ENCODE measurements around the gene KPTN. TPM values are rescaled to one million over a fixed set of nuclear protein-coding genes. Genes with fewer than 3 reads are reported as not detected.

Gene KPTN
- polyA plus RNA-seq, 10 donors, result 6.4 to 10.2 (median 7.9) TPM

GRCh38 chr19:47470447-47471195 is 13.4 kb downstream of the KPTN start:
- no peak for DNase-seq

GRCh38 chr19:47469719-47470118 is 14.3 kb downstream of the KPTN start:
- DNase-seq, result no peak

- no peak for DNase-seq
These were observed 14.7 kb downstream of the KPTN start for GRCh38 chr19:47469363-47469700.

GRCh38 chr19:47467914-47468313 is 16.1 kb downstream of the KPTN start:
- DNase-seq, result no peak

GRCh38 chr19:47465957-47466356 is 18.1 kb downstream of the KPTN start:
- DNase-seq, result no peak

GRCh38 chr19:47464675-47465419 is 19.2 kb downstream of the KPTN start:
- DNase-seq, result no peak

- DNase-seq, result no peak
These were observed 22.1 kb downstream of the KPTN start for GRCh38 chr19:47461876-47462275.

- DNase-seq, result no peak
These were observed 24.5 kb downstream of the KPTN start for GRCh38 chr19:47459477-47459876.

- DNase-seq, result no peak
These were observed 25.3 kb downstream of the KPTN start for GRCh38 chr19:47458672-47459071.

- no peak for DNase-seq
These were observed 27.1 kb downstream of the KPTN start for GRCh38 chr19:47456721-47457474.

- DNase-seq, result no peak
These were observed 33.5 kb downstream of the KPTN start for GRCh38 chr19:47450478-47450877.

- DNase-seq, result no peak
These were observed 35.7 kb downstream of the KPTN start for GRCh38 chr19:47448360-47448727.

- peak in 1 of 3 donors; percentile 49 for DNase-seq
These were observed 36.3 kb downstream of the KPTN start for GRCh38 chr19:47447470-47448359.

GRCh38 chr19:47446534-47447469 is 37.2 kb downstream of the KPTN start:
- DNase-seq, result no peak

- no peak for DNase-seq
These were observed 38.0 kb downstream of the KPTN start for GRCh38 chr19:47445937-47446402.

- DNase-seq, result no peak
These were observed 38.5 kb downstream of the KPTN start for GRCh38 chr19:47445527-47445926.

- no peak for DNase-seq
These were observed 39.6 kb downstream of the KPTN start for GRCh38 chr19:47444388-47444821.

GRCh38 chr19:47443331-47443730 is 40.7 kb downstream of the KPTN start:
- DNase-seq, result no peak

GRCh38 chr19:47438793-47439220 is 45.2 kb downstream of the KPTN start:
- DNase-seq, result no peak

- no peak for DNase-seq
These were observed 46.5 kb downstream of the KPTN start for GRCh38 chr19:47437500-47437899.
